Endothelial cell of umbilical vein (primary cell): ENCODE results near the gene KRT38. TPM values are rescaled to one million over a fixed set of nuclear protein-coding genes. Genes with fewer than 3 reads are reported as not detected.

Source experiments
- BruUV-seq: library from RNA; stranded (reverse); fragments of 400-500 nt; replicated peaks from 2 replicates; lab custom pipeline; 2021; lab: Mats Ljungman, UMichigan
- CTCF ChIA-PET: fragments of 300-600, 350-600 bp; sonication (Branson Sonifier 250); formaldehyde crosslinking; loops from one replicate; lab custom pipeline; 2021; ENCODE audit warnings: antibody characterized with exemption, inconsistent platforms; lab: Charles Lee
- POLR2A ChIA-PET: fragments of 300-600, 350-600 bp; sonication (Branson Sonifier 250); formaldehyde crosslinking; loops from one replicate; lab custom pipeline; 2021; ENCODE audit warnings: antibody characterized with exemption, inconsistent platforms; lab: Charles Lee
- DNase-seq: peaks from one replicate; pipeline ENCODE4 v3.0.0-alpha.2; 2011; ENCODE audit warnings: low read depth, low spot score
- FAIRE-seq: peaks from 2 replicates; lab custom pipeline; 2011; peaks lifted over from hg19 to GRCh38; lab: Jason Lieb, UNC
- H2AFZ ChIP-seq: 2 replicates; pipeline ENCODE4 v1.6.0; 2012; ENCODE audit warnings: low read depth, low read length, control low read depth, inconsistent platforms
- H3K27ac ChIP-seq: 2 replicates; pipeline ENCODE4 v1.5.1; 2011; ENCODE audit warnings: low read depth, mild to moderate bottlenecking, control low read depth, low read length, moderate library complexity; ENCODE audit not compliant: insufficient read depth
- H3K27me3 ChIP-seq, 2 experiments: 2 replicates each; pipeline versions ENCODE4 v1.6.0 to v1.6.1; 2011; ENCODE audit warnings: low read length in 2 of 2, mixed read lengths in 1 of 2; ENCODE audit not compliant: control insufficient read depth in 2 of 2, insufficient read depth in 2 of 2
- H3K36me3 ChIP-seq, 2 experiments: 2 replicates in 1 of 2; 3 replicates in 1 of 2; pipeline ENCODE4 v1.5.1; 2011; ENCODE audit warnings: low read length in 2 of 2, mild to moderate bottlenecking in 1 of 2, moderate library complexity in 1 of 2; ENCODE audit not compliant: control insufficient read depth in 2 of 2, insufficient read depth in 2 of 2; ENCODE audit errors: extremely low read depth in 1 of 2
- H3K4me1 ChIP-seq: 3 replicates; pipeline ENCODE4 v1.5.1; 2011; ENCODE audit warnings: mild to moderate bottlenecking, low read length; ENCODE audit not compliant: control insufficient read depth, insufficient read depth; ENCODE audit errors: extremely low read depth
- H3K4me2 ChIP-seq: 2 replicates; pipeline ENCODE4 v1.6.1; 2011; ENCODE audit warnings: low read length, control low read depth, mixed read lengths; ENCODE audit not compliant: insufficient read depth
- H3K4me3 ChIP-seq, 3 experiments: fragments of 200-600 bp in 1 of 3; sonication (generic), shearing (Covaris generic) in 1 of 3; replicated peaks in 1 of 3; 2 replicates each; pipeline ENCODE4 v1.5.1; 2011 to 2016; ENCODE audit warnings: control low read depth in 3 of 3, low read length in 3 of 3, mild to moderate bottlenecking in 2 of 3, inconsistent platforms in 1 of 3, low read depth in 1 of 3, moderate library complexity in 1 of 3; ENCODE audit not compliant: insufficient read depth in 1 of 3
- H3K79me2 ChIP-seq: 2 replicates; pipeline ENCODE4 v1.6.0; 2012; ENCODE audit warnings: low read length, inconsistent platforms; ENCODE audit not compliant: control insufficient read depth, insufficient read depth
- H3K9ac ChIP-seq: replicated peaks from 2 replicates; pipeline ENCODE3; 2011; ENCODE audit warnings: low read length, control low read depth; ENCODE audit not compliant: insufficient read depth; ENCODE audit errors: extremely low read depth
- H3K9me1 ChIP-seq: replicated peaks from 3 replicates; pipeline ENCODE4 v1.6.0; 2011; ENCODE audit warnings: mild to moderate bottlenecking, low read length; ENCODE audit not compliant: control insufficient read depth, insufficient read depth; ENCODE audit errors: extremely low read depth
- H3K9me3 ChIP-seq: replicated peaks from 2 replicates; pipeline ENCODE4 v1.5.1; 2012; ENCODE audit warnings: low read length, inconsistent platforms; ENCODE audit not compliant: control insufficient read depth, insufficient read depth
- H4K20me1 ChIP-seq: replicated peaks from 2 replicates; pipeline ENCODE3; 2011; ENCODE audit warnings: mild to moderate bottlenecking, low read length; ENCODE audit not compliant: control insufficient read depth, insufficient read depth; ENCODE audit errors: extremely low read depth
- EZH2 ChIP-seq: IDR thresholded peaks from 2 replicates; pipeline ENCODE4 v1.6.1; 2012; ENCODE audit warnings: borderline replicate concordance, low read depth, mild to moderate bottlenecking, moderate library complexity, low read length, inconsistent platforms; ENCODE audit not compliant: severe bottlenecking
- FOS ChIP-seq: IDR thresholded peaks from 2 replicates; pipeline ENCODE4 v1.6.1; 2011; ENCODE audit warnings: mild to moderate bottlenecking, low read length, moderate library complexity, borderline replicate concordance; ENCODE audit not compliant: insufficient read depth
- GATA2 ChIP-seq: IDR thresholded peaks from 2 replicates; pipeline ENCODE4 v1.7.0; 2011; ENCODE audit warnings: low read depth, mild to moderate bottlenecking, moderate library complexity, mixed read lengths, low read length; ENCODE audit not compliant: insufficient read length, insufficient read depth
- MYC ChIP-seq: IDR thresholded peaks from one replicate; pipeline ENCODE4 v1.6.1; 2011; ENCODE audit warnings: mild to moderate bottlenecking, low read depth, low read length
- POLR2A ChIP-seq: IDR thresholded peaks from 2 replicates; pipeline ENCODE4 v1.6.1; 2012; ENCODE audit warnings: low read depth, mild to moderate bottlenecking, control low read depth, low read length
- dilution Hi-C: fragments of 300-500 bp; cut with MboI; formaldehyde crosslinking; loops from one replicate; pipeline ENCODE4 v1.15.0; 2019; ENCODE audit warnings: low sequenced_read_pairs; ENCODE audit not compliant: extremely low pct_ligation_motif_present
- intact Hi-C: fragments of 100-400 bp; cut with micrococcal nuclease; formaldehyde crosslinking; loops from one replicate; pipeline ENCODE4 v1.10.0; 2022
- polyA plus RNA-seq, 4 experiments: library from polyadenylated mRNA; depleted of rRNA in 3 of 4; stranded (reverse) in 3 of 4; unstranded in 1 of 4; fragments of >200 nt; gene quantifications; 2 replicates each; pipeline versions ENCODE4 v1.2.1 to v1.2.3, GENCODE V29; 2011 to 2012; ENCODE audit warnings: missing spikeins in 1 of 4
- total RNA-seq: library from RNA; stranded (reverse); gene quantifications from 2 replicates; pipeline ENCODE4 v1.2.3, GENCODE V29; 2021
- TF ChIP-seq, protein P1 (sequence below), 2 donors: IDR thresholded peaks; 1 replicate in 1 of 2; 2 replicates in 1 of 2; pipeline ENCODE4 v1.5.1; 2011; ENCODE audit warnings: low read length in 2 of 2, mild to moderate bottlenecking in 2 of 2, moderate library complexity in 2 of 2, control low read depth in 1 of 2, inconsistent platforms in 1 of 2, low read depth in 1 of 2; ENCODE audit not compliant: insufficient read depth in 1 of 2; ENCODE audit errors: extremely low read depth in 1 of 2
- TF ChIP-seq, protein P2 (sequence below): IDR thresholded peaks from 2 replicates; pipeline ENCODE4 v1.6.1; 2011; ENCODE audit not compliant: insufficient read depth, insufficient read length

The KRT38 gene
- total and polyA plus RNA-seq, 2 donors (not counting 3 experiments of a cell fraction or from before 2014, with no cell fraction given): not detected

DNA sequence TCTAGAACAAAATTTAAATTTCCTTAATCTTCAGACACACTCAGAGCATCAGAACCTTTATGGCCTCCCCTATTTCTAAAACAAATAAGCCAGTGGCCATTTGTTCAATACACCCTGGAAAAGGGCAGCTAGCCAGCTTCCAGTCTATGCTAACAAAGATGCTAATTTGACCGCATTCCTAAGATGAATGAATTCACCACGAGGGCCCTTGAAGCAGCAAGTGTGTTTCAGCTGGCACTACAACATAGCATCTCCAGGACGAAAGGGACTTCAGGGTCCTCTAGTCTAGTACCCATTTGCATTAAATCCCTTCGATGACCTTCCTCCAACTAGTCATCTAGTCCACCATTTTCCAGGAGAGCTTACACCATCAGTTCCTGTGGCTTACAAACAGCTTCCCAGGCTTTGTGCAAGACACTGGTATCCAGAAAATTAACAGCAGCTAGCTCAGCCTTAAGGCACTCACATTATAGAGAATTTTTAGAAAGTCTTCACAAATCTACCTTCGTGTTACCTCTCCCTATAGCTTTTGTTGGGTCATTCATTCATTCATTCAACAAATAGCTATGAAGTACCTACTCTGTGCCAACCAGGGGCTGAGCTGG lies 27.3 kb downstream of the KRT38 start:
- Histone ChIP-seq H3K27ac (no peak overlapping the region), H3K9me3 (no peaks in the 10 kb centered on the region), H3K79me2 (no peaks in the 10 kb centered on the region), H3K4me1 (no peaks in the 10 kb centered on the region), H3K9ac (no peak overlapping the region), H3K4me2 (no peak overlapping the region), H3K4me3 (no peak overlapping the region), H2AFZ (no peak overlapping the region), H4K20me1 (no peaks in the 10 kb centered on the region), H3K9me1 (no peaks in the 10 kb centered on the region), H3K27me3 (peaks cover 0 to 4% of the 10 kb centered on the region in 2 experiments), H3K36me3 (no peaks in the 10 kb centered on the region)
- dilution Hi-C loops: no loop called here
- intact Hi-C loops: no loop called here
- no TSS peak for BruUV-seq
- DNase-seq (no peak), FAIRE-seq (no peak)
- TF ChIP-seq MYC: no peak
- TF ChIP-seq, protein P1, sequence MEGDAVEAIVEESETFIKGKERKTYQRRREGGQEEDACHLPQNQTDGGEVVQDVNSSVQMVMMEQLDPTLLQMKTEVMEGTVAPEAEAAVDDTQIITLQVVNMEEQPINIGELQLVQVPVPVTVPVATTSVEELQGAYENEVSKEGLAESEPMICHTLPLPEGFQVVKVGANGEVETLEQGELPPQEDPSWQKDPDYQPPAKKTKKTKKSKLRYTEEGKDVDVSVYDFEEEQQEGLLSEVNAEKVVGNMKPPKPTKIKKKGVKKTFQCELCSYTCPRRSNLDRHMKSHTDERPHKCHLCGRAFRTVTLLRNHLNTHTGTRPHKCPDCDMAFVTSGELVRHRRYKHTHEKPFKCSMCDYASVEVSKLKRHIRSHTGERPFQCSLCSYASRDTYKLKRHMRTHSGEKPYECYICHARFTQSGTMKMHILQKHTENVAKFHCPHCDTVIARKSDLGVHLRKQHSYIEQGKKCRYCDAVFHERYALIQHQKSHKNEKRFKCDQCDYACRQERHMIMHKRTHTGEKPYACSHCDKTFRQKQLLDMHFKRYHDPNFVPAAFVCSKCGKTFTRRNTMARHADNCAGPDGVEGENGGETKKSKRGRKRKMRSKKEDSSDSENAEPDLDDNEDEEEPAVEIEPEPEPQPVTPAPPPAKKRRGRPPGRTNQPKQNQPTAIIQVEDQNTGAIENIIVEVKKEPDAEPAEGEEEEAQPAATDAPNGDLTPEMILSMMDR (IDR thresholded peaks at IDR 0.05; ENCODE audit: extremely low read depth in 1 of 2, insufficient read depth in 1 of 2, low read depth in 1 of 2, low read length in 2 of 2): no peak
- no peak for TF ChIP-seq FOS
- no peak for TF ChIP-seq GATA2
- TF ChIP-seq, protein P2, sequence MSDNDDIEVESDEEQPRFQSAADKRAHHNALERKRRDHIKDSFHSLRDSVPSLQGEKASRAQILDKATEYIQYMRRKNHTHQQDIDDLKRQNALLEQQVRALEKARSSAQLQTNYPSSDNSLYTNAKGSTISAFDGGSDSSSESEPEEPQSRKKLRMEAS: no peak
- no peak for TF ChIP-seq POLR2A
- no peak for TF ChIP-seq EZH2
- ChIA-PET POLR2A (no interaction called here), CTCF (interaction anchor here (0.7 kb wide), 1 partner anchor 136 kb away, joined by 3 read pairs; no protein-coding TSS in a partner anchor)
